Measurements from ENCODE around the gene SLC38A4.

The SLC38A4 gene

DNA sequence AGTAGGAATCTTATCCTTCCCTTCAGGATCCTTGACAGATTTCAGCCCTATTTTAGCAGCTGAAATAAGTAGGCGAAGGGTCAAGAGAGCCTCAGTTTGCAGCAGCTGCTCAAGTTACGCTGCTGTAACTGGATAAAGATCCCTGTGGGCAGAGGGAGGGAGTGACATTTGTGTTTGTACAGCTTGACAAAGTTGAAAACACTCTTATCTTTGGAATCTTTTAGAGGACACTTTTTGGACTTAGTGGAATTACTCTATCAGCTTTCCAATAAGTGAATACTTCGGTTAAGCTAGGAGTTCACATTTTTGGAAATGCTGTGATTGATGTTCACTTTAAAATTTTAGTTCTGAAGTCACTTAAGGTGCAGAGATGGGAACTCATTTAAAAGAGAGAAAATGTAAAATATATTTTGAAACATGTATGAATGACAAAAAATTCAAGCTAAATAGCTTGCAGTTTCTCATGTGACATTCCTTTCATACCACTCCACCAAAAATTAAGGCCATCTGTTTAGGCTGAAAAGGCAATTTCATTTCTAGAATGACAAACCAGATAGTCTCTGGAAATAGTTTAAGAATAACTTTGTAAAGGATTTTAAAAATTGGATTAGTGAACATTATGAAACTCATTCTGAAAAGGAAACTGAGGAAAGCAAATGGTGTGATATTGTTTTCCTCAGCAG lies 55.2 kb downstream of the SLC38A4 start:
- no peaks in the 10 kb centered on the region for H3K27me3 ChIP-seq
- H3K36me3 ChIP-seq: no peaks in the 10 kb centered on the region
- TF ChIP-seq, protein P1, sequence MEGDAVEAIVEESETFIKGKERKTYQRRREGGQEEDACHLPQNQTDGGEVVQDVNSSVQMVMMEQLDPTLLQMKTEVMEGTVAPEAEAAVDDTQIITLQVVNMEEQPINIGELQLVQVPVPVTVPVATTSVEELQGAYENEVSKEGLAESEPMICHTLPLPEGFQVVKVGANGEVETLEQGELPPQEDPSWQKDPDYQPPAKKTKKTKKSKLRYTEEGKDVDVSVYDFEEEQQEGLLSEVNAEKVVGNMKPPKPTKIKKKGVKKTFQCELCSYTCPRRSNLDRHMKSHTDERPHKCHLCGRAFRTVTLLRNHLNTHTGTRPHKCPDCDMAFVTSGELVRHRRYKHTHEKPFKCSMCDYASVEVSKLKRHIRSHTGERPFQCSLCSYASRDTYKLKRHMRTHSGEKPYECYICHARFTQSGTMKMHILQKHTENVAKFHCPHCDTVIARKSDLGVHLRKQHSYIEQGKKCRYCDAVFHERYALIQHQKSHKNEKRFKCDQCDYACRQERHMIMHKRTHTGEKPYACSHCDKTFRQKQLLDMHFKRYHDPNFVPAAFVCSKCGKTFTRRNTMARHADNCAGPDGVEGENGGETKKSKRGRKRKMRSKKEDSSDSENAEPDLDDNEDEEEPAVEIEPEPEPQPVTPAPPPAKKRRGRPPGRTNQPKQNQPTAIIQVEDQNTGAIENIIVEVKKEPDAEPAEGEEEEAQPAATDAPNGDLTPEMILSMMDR (IDR thresholded peaks at IDR 0.05; ENCODE audit: low read depth, low read length): no peak
- no peak overlapping the region for H3K4me3 ChIP-seq (ENCODE audit: low read depth, low read length)
- no peaks in the 10 kb centered on the region for H3K4me1 ChIP-seq
- DNase-seq: no peak
- no peaks in the 10 kb centered on the region; the same call in 1 of the 2 replicates for H3K9me3 ChIP-seq

DNA sequence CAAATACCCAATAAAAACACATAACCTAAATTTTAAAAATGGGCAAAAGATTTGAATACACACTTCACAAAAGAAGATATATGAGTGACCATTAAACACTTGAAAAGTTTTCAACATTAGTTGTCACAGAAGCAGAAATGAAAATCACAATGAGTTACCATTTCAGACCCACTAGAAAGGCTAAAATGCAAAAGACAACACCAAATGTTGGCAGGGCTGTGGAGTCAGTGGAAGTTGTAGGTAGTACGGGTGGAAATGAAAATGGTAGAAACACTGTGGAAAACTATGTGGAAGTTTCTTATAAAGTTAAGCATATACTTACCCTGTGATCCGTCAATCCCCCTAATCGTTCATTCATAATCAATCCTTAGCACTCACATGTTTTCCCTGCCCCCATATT lies 61.8 kb downstream of the SLC38A4 start:
- TF ChIP-seq, protein P1 (IDR thresholded peaks at IDR 0.05; ENCODE audit: low read depth, low read length): no peak
- H3K9me3 ChIP-seq: no peaks in the 10 kb centered on the region
- H3K4me3 ChIP-seq (ENCODE audit: low read depth, low read length): no peak overlapping the region
- DNase-seq: no peak
- no peaks in the 10 kb centered on the region for H3K27me3 ChIP-seq
- no peaks in the 10 kb centered on the region for H3K4me1 ChIP-seq
- H3K36me3 ChIP-seq: no peaks in the 10 kb centered on the region

DNA sequence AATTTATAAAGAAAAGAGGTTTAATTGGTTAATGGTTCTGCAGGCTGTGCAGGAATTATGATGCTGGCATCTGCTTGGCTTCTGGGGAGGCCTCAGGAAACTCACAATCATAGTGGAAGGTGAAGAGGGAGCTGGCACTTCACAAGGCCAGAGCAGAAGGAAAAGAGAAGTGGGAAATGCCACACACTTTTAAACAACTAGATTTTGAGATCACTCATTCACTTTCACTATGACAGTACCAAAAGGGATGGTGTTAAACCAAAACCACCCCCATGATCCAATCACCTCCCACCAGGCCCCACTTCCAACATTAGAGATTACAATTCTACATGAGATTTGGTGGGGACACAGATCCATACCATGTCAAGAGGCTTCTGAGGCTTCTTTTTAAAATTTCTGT lies 62.6 kb downstream of the SLC38A4 start:
- Histone ChIP-seq H3K27me3 (no peaks in the 10 kb centered on the region), H3K9me3 (no peaks in the 10 kb centered on the region), H3K4me1 (no peaks in the 10 kb centered on the region), H3K36me3 (no peaks in the 10 kb centered on the region), H3K4me3 (ENCODE audit: low read depth, low read length) (no peak overlapping the region)
- DNase-seq: no peak
- TF ChIP-seq, protein P1 (IDR thresholded peaks at IDR 0.05; ENCODE audit: low read depth, low read length): no peak

DNA sequence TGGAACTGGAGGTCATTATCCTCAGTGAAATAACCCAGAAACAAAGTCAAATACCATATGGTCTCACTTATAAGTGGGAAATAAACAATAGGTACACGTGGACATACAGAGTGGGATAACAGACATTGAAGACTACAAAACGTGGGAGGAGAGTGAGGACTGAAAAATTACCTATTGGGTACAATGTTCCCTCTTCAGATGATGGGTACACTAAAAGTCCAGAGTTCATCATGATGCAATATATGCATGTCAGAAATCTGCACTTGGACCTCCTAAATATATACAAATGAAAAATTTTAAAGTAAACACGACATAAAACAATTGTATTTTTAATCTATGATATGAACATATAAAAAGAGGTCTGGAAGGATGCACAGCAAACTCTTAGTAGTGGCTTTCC lies 71.2 kb downstream of the SLC38A4 start:
- no peaks in the 10 kb centered on the region for H3K4me1 ChIP-seq
- no peaks in the 10 kb centered on the region for H3K36me3 ChIP-seq
- H3K4me3 ChIP-seq (ENCODE audit: low read depth, low read length): no peak overlapping the region
- TF ChIP-seq, protein P1 (IDR thresholded peaks at IDR 0.05; ENCODE audit: low read depth, low read length): no peak
- DNase-seq: no peak
- H3K27me3 ChIP-seq: no peaks in the 10 kb centered on the region
- H3K9me3 ChIP-seq: no peaks in the 10 kb centered on the region

DNA sequence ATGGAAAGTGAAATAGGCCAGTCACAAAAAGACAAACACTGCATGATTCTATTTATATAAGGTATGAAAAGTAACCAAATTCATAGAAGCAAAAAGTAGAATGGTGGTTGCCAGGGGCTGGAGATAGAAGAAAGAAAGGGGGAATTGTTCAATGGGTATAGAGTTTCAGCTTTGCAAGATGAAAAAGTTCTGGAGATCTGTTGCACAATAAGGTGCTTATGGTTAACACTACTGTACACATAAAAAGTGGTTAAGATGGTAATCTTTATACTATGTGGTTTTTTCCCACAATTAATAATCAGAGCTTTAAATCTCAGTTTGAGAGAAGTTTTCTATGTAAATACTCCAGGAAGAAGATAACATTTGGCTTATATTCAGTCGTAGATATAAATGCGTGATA lies 73.4 kb downstream of the SLC38A4 start:
- Histone ChIP-seq H3K9me3 (no peaks in the 10 kb centered on the region), H3K4me1 (no peaks in the 10 kb centered on the region), H3K36me3 (no peaks in the 10 kb centered on the region), H3K27me3 (no peaks in the 10 kb centered on the region), H3K4me3 (ENCODE audit: low read depth, low read length) (no peak overlapping the region)
- no peak for DNase-seq
- TF ChIP-seq, protein P1 (IDR thresholded peaks at IDR 0.05; ENCODE audit: low read depth, low read length): no peak

DNA sequence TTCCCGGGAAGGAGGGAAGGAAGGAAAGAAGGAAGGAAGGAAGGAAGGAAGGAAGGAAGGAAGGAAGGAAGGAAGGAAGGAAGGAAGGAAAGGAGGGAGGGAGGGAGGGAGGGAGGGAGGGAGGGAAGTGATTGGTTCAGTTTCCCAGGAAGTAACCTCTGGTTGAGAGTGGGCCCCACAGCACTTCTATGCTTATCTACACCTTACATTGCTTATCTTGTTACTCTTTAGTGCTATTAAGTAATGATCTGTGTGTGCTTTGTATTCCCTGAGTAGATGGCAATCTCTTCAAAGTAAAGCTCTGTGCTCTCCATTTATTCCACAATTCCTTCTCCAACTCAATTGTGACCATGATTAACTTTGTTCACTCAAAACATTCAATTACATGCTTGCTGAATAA lies 74.6 kb downstream of the SLC38A4 start:
- TF ChIP-seq, protein P1 (IDR thresholded peaks at IDR 0.05; ENCODE audit: low read depth, low read length): no peak
- Histone ChIP-seq H3K27me3 (no peaks in the 10 kb centered on the region), H3K9me3 (no peaks in the 10 kb centered on the region), H3K4me1 (no peaks in the 10 kb centered on the region), H3K4me3 (ENCODE audit: low read depth, low read length) (no peak overlapping the region), H3K36me3 (no peaks in the 10 kb centered on the region)
- DNase-seq: no peak

All from BE2C (cell line).